ENCODE data around the gene GRK1.

Gene GRK1

DNA sequence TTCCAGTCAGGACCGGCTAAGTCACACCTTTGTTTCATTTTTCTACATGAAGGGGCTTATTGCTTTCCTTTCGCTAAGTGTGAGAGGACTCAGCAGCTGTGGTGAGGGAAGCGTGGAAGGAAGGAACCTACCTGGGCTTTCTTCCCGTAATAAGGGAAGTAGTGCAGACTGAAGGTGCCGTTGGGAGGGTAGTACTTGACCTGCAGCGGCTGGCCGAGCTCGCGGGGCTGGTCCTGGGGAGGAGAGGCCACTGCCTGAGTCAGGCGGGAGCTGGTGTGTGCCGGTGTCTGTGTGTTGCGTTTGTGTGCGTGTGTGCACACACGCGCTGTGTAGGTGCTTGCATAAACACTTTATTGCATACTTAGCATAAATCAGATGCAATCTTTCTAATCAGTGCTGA is 16.7 kb upstream of the GRK1 start:
- no peak for DNase-seq (ENCODE audit: low read depth in 2 of 2)

DNA sequence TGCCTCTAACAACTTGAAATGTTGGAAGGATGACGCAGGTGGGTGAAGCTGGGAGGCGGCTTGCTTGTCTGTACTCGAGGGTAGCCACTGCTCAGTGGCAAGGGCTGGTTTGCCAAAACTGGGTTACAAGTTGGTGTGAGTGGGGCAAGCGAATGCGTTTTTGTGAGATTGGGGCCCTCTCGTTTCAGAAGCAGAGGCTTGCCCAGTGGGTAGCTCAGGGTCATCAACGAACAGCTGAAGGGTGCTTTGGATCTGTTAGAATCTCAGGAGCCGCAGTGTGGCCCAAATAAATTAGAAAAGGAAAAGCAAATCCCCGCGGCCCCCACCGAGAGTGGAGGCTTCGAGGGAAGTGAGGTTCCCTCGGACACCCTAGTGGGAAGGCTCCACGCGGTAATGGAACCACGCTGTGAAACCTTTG is 16.3 kb upstream of the GRK1 start:
- DNase-seq (ENCODE audit: low read depth in 2 of 2) = no peak

DNA sequence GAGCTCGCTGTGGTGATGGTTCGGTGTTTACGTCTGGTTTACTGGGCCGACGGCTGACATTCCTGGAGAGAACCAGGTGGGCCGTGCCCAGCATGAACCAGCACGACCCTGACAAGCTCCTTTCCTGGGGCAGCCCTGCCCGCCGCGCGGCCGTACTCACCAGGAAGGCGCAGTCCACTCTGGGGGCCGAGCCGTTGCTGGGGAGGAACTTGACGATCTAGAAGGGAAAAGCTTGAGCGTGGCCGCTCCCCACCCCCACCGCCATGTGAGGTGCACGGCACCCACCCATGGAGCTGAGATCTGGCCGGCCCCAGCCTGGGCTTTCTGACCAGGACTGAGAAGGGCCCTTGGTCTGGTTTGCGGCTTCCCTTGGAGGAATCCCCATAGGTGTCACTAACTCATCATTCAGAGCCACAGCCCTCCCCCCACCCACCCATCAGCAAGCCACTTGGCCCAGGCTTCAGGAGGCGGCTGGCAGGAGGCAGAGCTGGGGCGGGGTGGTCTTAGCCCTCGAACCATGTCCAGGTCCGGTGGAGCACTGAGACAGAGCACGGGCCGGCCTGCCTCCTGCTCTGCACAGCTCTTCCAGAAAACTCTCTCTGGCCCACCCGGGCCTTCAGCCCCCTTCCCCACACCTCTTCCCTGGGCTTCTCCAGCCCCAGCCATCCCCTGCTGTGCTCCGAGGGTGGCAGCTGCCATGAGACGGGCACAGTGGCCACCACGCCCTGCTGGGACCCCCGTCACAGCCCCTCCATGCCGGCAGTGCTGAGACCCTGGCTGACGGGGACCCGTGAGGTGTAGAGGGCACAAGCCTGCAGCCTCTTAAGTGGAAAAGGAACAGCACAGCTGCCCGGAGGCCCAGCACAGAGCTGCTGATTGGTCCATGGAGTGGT is 15.3 kb upstream of the GRK1 start:
- no peak for DNase-seq (ENCODE audit: low read depth in 2 of 2)

DNA sequence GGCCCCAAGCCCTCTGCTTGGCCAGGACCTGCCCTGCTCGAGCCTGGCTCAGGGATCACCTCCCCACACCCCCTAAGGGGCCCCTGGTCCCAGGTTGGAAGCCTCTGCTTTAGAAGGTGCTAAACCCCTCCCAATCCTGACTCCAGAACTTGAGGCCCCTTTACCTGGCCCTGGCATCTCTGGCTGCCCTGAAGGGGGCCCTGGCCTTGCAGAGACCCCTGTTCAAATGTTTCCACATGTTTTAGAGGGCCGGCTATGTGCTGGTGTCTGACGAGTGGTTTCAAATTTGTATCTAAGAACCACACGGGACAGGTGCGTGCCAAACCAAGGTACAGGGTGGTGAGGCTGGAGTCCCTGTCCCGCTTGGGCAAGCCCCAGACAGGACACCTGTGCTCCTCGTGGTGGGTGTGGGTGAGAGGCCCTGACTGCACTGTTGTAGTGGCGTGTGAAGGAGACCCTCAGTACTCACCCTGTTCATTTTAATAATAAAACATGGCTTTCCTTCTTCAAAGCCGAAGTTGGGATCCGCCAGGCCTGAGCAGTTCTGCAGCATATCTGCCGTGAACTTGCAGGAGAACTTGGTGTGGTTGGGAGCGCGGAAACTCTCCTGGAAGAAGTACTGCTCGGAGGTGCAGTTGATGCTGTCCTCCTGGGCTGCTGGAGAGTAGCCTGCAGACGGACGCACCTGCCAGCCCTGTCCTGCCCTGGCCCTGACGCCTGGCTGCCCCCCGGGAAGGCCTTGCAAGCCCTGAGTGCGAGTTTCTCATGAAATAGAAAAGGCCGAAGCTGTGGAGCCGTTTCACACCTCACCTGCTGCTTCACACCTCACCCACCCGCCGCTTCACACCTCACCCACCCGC is 14.4 kb upstream of the GRK1 start:
- DNase-seq (ENCODE audit: low read depth in 2 of 2) = no peak

DNA sequence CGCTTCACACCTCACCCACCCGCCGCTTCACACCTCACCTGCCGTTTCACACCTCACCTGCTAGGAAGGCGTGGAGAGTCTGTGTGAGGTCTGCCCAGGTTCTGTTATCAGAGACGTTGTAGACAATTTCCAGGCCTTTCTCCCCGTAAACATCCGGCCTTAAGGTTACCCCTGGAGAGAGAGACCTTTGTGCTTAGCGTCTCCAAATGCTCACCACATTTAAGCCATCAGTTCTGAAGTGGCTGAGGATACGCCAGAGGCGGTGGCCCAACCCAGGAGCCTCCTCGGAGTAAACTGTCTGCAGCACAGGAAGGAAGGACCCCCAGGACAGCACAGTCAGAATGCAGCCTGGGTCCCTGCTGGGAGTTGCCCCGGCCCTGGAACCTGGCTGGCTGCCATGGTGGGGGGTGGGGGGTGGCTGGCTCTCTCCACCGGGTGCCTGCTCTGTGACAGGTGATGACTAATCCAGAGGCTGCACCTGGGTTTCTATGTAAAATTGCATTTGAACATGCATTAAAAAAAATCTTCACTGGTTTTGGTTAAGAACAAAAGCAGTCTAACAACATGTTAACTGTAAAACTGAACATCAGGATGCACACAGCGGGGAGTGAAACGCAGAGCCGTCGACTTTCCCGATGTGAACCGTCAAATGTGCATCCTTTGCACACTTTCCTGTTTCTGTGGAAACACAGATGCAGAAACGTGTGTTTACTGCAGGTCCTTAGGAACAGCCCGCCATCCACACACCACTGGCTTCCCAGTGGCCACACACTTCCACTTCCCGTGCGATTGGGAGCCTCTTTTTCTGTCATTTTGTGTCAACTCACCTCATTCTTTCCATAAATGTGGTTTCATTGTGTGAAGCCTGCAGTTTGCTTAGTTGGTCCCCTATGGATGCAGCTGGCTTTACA is 13.5 kb upstream of the GRK1 start:
- DNase-seq (ENCODE audit: low read depth in 2 of 2) = no peak

DNA sequence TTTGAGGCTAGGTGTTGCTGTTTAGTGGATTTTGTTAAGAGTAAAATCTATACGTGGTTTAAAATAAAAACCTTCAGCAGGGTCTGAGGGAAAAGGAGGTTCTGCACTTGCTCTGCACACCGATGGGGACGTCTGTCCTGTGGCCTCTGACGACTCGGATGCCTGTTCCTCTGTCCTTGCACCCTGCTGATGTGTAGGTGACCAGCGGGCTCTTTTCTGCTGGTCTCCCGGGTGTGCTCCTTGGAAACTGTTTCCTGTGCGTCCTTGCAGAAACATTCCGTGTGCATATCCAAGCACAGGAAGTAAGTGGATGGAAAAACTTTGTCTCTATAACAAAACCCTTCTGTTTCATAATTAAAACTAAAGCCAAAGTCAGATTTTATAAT is 12.9 kb upstream of the GRK1 start:
- no peak for DNase-seq (ENCODE audit: low read depth in 2 of 2)

DNA sequence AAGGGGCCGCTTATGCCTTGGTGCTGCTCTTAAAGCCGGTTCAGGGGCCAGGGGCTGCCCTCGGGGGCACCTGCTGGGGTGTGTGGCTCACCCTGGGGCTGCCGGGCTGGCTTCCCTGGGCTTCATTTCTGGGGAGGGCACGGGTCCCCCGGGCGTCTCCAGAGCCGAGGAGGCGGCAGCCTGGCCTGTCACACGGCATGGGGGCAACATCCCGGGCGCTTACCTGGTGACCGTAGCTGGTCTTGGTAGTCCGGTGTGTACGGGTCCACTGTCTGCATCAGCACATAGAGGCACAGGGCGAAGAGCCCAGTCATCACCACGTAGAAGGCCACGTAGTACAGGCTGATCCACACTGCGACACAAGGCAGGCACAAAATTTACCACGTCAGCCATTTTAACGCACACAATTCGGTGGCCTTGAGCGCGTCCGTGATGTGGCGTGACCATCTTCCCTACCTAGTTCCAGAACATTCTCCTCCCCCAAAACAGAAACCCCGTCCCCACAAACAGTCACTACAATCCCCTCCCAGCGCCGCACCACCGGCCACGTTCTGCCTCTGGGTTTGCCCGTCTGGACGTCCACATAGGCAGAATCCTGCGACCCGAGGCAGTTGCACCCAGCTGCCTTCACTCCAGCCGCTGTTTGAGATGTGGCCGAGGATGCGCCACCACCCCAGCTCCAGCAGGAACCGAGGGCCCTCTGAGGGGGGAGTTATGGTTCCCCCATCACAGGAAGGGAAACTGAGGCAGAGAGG is 12.3 kb upstream of the GRK1 start:
- no peak for DNase-seq (ENCODE audit: low read depth in 2 of 2)

DNA sequence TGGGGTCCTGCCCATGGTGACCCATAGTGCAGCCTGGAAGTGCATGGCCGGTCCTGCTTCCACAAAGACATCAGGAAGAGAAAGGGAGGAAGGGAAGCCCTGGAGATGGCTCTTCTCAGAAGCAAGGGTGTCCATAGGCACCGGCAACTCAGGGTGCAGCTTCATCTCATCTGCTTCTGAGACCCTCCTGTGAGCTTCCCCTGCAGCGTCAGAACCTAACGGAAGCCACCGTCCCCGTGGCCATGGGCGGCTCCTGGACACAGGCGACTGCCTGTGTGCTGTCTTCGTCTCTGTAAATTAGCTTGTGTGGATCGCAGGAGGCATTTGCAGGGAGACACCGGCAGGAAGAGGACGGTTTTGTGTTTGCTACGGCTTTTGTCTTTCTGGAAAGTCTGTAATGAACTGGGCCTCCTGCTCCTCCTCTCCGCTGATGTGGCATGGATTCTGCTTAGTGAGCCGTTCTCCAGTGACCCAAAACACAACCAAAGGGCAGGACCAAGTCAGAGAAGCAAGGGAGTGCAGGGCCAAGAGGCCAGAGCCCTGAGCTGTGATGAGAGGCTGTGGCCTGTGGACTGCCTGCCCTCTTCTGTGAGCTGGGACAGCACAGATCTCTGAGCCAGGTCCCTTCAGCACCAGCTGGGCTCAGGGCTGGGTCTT is 11.5 kb upstream of the GRK1 start:
- DNase-seq (ENCODE audit: low read depth in 2 of 2) = no peak

DNA sequence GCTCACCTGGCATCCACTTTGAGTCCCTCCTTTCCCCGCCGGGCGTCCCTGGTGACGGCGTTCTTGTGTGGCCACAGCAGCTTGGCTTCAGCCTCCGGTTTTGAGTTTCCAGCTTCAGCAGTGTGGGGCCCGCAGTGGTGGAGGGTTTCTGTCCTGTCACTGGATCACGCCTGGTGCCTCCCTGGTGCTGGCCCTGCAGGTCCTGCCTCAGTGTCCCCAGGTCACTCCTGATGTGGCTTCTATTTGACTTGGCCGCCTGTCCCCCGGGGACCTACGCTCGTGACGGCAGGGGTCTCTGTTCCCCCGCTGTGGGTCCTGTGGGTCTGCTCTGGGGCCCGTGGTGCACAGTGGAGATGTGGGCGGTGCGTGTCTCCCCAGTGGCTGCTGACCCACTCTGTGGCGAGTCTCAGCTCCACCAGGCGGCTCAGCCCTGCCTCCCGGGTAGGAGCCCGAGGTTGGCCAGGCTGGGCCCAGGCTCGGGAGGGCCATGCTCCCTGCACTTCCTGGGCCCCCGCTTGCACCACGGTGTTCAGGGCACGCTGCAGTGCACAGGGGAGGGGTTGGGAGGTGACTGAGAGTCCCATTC is 10.9 kb upstream of the GRK1 start:
- DNase-seq (ENCODE audit: low read depth in 2 of 2) = no peak

DNA sequence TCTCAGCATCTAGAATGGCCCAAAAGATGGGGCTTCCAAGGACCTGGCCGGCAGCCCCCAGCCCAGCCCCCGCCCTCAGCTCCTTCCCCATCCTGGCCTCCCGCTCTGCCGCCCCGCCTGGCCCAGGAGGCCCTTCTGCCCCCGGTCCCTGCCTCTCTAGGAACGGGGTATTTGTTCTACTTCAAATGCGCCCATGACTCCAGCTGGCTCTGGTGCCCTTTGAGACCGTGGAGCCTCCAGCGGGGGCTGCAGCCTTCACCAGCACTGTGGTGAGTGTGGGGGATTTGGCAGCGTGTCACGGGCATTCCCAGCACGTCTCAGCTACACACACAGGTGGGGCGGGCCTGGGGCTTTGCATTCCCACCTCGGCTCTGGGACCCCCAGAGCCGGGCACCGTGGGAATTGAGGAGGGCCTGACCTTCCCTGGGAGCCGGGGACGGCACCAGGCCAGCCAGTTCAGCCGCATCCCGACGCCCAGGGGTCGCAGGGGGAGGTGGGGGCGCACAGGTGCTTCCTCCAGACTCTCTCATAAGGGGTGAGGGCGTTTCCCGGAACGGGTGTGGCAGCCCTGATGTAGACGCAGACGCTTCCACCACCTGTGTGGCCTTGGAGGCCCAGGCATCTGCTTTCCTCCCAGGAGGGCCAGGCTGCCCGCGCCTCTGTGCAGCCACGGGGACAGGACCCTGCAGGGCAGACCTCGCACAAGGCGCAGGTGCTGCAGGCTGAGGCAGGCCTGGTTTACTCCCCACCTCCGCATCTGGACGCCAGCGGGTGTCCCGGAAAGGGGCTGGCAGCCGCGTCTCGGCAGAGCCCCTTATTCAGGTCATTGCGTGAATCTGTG is 10.0 kb upstream of the GRK1 start:
- no peak for DNase-seq (ENCODE audit: low read depth in 2 of 2)

DNA sequence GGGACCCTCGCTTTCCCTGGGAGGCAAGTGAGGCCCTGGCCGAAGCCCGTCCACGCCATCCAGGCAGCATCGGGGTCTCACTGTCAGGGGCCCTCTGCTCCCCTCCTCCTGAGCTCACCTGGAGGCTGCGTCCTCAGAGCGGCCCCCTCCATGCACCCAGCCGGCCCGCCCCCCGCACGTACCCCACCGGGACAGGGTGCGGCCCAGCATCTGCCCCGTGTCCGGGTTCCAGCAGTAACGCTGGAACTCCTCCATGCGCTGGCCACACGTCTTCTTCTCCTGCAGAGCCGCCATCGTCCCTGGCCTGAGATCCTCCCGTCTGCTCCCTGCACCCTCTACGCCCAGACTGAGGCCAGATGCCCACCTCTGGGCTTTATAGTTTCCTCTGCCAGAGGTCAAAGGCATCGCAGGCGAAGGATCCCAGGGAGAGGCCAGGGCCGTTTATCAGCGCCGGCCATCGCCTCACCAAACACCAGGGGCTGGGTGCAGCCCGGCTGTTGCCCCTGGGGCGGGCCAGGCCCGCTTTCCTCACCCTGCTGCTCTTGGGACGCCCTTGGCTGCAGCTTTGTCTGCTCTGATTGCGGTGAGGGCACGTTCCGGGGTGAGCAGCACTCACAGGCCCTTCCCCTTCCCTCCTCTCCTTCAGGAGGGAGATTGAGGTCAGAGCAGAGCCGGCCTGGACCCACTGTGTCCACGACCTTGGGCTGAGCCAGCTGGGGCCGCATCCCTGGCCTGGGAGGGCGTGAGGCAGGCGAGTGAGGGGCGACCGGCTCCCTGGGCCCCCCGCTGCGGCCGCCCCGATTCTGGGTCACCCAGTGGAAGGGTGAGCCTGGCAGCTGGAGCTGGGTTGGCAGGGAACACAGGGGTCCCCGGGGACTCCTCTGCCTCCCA is 8.9 kb upstream of the GRK1 start, which contains the start of gene ATP4B:
Gene ATP4B, minus strand, starts transcription at position 348 of the 891 bp plus-strand sequence. Its CDS starts 54 bp downstream, at position 294.
- no peak for DNase-seq (ENCODE audit: low read depth in 2 of 2)

DNA sequence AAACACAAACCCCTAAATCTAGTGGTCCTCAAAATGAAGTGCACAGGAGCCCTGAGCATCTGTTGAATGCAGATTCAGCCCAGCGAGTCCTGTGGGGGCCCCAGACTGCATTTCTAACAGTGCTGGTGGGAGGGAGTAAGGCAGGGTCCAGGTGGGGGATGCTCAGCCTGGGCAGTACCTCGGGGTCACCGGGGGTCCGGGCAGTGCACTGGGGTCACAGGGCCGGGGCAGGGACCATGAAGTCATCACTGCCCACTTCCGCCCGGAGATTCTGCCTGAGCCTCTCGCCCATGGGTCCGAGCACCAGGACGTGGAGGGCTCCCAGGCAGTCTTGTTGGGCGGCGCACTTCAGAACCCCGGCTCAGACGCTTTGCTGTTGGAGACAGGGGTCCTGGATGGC is 8.2 kb upstream of the GRK1 start:
- DNase-seq (ENCODE audit: low read depth in 2 of 2) = no peak

DNA sequence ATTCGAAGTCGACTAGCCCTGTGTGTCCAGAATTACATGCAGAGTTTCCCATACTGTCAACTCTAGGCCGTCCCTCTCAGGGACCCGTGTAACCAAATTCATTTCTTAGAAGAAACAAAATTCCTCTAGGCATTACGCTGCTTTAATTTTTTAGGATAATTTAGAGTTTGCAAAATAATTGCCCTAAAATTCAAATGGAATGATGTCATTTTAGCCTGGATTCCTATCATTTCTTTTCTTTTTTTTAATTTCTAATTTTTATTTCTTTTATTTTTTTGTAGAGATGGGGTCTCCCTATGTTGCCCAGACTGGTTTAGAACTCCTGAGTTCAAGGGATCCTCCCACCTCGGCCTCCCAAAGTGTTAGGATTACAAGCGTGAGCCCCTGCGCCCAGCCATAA is 7.7 kb upstream of the GRK1 start:
- DNase-seq (ENCODE audit: low read depth in 2 of 2) = no peak

DNA sequence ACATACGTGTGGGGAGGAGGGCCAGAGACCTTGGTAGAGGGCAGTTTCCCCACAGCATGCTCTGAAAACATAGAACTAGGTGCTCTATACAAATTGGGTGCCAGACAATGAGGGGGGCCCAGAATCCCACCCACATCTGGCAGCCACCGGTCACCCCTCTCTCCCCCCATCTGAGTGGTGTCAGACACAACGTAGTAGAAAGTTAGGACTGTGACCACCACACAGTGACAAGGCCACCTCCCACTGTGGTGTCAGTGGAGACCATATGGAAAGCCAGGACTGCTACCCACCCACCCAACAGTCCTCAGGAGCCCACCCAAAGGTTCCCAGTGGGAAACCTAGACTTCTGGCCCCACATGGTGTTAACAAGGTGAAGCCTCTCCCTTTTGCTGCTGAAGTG is 7.0 kb upstream of the GRK1 start:
- DNase-seq (ENCODE audit: low read depth in 2 of 2) = no peak

DNA sequence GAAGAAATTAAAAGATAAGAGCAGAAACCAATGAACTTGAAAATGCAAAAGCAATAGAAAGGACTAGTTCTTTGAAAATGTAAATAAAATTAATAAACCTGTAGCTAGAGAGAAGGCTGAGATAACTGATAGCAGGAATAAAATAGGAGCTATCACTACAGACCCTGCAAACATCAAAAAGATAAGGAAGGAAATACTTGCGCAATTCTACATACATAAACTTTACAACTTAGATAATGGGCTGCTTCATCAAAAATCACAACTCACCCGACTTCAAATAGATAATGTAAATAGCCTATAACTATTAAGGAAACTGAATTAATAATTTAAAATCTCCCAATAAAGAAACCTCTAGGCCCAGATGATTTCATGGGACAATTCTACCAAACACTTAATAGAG is 5.5 kb upstream of the GRK1 start:
- DNase-seq (ENCODE audit: low read depth in 2 of 2) = no peak

DNA sequence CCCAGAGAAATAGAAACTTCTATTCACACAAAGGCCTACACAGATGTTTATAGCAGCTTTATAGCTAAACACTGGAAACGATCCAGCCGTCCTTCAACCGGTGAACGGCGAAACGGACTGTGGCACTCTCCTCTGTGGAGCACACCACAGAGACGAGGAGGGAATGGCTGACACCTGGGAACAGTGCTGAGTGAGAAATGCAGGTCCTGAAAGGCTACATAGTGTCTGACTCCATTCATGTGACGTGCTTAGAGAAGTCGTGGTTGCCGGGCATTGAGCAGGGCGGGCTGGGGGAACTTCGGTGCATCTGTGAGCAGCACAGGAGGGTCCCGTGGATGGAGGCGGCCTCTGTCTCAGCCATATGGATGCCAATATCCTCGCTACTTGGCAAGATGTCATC is 3.1 kb upstream of the GRK1 start:
- DNase-seq (ENCODE audit: low read depth in 2 of 2) = no peak

DNA sequence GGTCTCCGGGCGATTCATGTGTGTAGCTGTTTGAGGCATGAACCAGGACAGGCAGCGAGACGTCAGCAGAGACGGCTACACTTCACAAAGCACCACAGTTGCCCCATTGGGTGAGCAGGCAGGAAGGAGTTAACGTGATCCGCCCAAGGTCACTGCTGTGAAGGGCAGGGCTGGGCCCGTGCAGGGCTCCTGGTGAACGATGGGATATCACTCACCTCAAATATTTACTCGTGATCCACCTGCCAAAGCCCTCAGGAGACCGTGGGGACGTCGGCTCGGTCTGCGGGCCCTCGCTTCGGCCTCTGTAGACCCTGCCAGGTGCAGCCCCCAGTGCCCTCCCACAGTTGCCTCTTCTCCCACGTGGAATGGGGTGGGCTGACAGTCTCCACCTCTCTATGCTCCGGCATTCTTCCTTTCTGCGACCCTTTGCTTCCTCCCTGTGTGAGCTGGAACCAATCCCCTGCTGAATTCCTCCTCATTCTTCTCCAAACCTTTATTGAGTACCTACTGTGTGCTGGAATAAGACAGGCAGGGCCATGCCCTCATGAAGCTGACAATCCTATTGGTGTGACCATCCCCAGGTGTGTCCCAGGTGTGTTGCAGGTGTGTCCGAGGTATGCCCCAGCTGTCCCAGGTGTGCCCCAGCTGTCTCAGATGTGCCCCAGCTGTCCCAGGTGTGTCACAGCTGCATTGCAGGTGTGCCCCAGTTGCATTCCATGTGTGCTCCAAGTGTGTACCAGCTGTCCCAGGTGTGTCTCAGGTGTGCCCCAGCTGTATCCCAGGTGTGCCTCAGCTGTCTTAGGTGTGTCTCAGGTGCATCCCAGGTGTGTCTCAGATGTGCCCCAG is 2.0 kb upstream of the GRK1 start:
- DNase-seq (ENCODE audit: low read depth in 2 of 2) = no peak

Measured in stimulated activated CD8-positive, alpha-beta memory T cell treated with anti-CD3 and anti-CD28 coated beads, Interleukin-7, amount 100 ng/mL, for 1 hour (primary cell).